GM19240 (cell line): ENCODE measurements around the gene MRAS.
A peak's percentile ranks its signal among the peaks of the same experiment; 100 is the strongest.
"Not testable (repeated sequence)": the region's sequence is repeated elsewhere in the genome, so short reads cannot be mapped to it uniquely, and the experiment has no call there.

Experiments
- DNase-seq: peaks from one replicate; pipeline ENCODE4 v3.0.0; 2011; ENCODE audit warnings: low spot score; ENCODE audit not compliant: insufficient read length

The MRAS gene

DNA sequence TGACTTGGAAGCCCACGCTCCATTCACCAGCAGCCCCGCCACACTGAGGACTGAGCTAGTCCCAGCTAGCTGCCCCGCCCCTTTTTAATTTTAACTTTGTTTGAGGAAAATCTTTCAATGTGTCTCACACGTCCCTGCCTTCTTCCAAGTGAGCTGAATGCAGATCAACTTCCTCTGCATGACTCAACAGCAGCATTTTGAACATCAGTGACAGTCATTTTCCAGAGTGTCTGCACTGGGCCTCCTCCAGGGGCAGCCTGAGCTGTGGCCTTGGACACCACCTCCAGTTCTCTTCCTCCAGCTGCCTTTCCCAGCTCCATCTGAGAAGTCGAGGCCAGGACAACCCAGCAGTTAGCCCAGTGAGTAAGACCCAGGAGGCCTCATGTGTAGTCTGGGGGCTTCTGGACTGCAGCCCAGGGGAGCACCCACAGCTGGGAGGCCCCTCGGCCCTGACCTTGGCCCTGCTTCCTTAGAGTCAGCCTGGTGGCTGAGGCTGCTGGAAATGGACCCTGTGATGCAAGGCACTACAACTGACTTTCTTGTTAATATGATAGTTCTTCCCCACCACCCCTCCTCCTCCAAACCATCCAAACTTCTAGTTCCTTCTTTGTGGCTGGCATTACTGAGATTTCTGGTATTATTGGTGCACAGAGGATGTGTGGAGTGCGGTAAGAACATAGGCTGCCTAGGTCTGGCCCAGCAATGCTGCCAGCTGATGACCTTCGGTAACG is 64.6 kb downstream of the MRAS start:
- DNase-seq: no peak

DNA sequence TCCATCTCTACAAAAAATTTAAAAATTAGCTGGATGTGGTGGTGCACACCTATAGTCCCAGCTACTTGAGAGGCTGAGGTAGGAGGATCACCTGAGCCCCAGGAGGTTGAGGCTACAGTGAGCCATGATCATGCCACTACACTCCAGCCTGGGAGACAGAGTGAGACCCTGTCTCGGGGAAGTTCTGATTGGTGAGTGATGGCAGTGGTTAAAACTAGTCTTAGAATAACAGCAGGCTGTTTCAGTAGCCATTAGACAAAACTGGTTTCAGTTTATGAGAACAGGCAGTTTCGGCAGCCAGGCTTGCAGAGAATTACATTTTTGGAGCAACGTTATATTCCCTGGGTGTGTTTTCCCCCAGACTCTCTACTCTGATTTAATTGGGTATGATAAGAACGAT is 67.9 kb downstream of the MRAS start:
- DNase-seq: not testable (repeated sequence)

DNA sequence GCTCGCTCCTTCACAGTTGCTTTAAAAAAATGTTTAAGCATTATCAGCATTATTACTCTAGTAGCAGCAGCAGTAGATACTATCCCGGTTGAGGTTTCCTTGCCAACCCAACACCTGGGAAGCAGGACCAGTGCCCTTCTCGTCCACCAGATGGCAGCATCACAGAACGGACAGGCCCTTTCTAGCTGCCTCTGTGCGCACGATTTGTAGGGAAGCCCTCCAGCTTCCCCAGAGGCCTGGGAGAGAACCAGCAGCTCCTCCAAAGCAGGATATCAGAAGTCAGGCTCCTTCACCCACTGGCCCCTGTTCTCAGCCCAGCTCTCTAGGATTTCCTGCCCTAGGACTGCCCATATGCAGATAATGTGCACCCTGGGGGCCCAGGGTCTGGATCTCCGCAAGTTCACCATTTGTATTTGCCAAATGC is 69.2 kb downstream of the MRAS start:
- peak; percentile 55 for DNase-seq

DNA sequence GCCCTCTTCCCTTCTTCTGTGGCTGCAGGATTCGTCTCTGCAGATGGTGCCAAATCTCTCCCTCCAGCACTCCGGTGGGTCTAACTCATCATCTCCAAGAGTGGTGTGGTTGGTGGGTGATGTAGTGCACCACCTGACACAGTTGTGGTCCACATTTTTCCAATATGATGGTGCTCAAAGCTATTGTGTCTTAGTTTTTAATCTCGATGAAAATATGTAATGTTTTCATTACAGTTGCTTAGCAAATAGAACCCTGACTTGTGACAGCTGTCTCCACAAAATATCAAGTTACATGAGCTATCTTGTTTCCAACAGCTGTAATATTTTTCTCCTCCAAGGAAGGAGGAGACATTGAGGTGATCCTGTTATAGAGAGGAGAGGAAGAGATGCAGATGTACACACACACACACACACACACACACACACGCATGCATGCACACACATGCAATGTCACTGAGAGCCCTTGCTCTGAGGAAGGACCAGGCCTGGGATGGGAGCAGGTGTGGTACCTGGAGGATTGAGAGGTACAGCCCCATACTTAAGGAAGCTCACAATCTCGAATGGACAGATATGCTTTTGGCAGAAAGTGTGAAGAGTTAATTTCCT is 70.3 kb downstream of the MRAS start:
- no peak for DNase-seq

DNA sequence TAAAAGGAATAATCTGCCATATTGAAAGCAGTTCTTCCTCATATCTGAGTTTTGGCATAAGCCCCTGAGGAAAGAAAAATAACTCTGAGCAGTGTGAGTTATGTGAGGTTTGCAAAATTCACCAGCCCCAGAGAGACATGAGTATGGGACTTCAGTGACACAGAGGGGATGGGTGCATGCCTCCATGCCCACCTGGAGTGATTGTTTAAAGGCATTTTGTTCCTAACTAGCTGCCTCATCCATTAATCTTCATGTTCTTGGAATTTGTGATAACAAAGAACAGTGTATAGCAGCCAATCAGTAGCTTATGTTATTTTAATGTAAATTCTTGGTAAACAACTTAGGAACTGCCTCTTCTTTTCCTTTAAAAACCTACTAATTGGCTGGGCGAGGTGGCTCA is 74.9 kb downstream of the MRAS start:
- no peak for DNase-seq

DNA sequence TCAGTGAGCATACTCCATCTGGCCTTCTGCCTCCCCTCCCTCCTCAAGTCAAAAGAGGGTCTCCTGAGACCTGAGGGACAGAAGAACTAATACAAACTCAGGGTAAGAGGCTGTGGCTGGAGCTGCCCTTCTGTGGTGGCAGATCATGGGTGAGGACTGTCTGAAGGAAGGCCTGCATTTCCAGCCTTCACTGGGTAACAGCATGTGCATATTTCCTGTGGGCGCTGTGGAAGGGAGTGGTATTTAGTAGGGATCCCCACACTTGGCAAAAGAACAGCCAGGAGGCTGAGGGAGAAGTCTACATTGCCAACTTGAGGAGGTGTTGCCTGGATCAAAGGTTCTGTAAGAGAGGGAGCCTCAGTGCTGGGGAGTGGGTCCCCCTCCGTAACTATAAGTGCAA is 75.9 kb downstream of the MRAS start:
- DNase-seq: no peak

DNA sequence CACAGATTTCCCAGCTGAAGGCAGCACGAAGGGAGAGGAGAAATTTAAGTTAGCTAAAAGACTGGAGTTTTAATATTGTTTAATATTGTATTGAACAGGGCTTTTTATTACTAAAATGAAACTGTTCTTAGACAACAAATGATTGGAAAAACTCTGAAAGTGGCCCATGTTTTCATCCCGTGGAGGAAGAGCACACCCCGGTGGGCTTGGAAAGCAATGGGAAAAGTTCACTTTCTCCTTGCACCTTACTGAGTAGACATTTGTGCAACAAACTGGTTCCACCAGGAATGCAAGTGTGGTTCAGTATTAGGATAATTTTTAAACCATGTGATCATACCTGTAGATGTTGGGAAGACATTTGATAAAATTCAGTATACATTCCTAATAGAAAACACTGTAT is 77.8 kb downstream of the MRAS start:
- no peak for DNase-seq

DNA sequence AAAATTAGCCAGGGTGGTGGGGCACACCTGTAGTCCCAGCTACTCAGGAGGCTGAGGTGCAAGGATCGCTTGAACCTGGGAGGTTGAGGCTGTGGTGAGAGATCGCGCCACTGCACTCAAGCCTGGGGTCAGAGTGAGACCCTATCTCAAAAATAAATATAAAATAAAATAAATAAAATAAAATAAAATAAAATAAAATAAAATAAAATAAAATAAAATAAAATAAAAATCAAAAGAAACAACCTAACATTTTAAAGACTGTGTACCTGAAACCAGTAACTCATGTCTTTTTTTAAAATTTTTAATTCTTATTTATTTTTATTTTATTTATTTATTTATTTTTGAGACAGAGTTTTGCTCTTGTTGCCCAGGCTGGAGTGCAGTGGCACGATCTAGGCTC is 78.4 kb downstream of the MRAS start:
- not testable (repeated sequence) for DNase-seq

DNA sequence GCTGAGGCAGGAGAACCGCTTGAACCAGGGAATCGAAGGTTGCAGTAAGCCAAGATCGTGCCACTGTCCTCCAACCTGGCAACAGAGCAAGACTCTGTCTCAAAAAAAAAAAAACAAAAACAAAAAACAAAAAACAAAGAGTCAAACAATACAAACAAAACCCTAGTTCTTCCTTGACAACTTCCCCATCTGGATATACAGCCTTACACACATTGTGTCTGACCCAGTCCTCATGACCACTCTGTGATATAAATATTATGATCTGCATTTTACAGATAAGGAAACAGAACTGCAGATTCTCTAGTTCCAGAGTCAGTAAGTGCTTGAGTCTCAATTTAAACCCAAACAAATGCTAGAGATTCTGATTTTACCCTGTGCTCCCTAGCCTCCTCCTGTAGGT is 81.3 kb downstream of the MRAS start:
- no peak for DNase-seq

DNA sequence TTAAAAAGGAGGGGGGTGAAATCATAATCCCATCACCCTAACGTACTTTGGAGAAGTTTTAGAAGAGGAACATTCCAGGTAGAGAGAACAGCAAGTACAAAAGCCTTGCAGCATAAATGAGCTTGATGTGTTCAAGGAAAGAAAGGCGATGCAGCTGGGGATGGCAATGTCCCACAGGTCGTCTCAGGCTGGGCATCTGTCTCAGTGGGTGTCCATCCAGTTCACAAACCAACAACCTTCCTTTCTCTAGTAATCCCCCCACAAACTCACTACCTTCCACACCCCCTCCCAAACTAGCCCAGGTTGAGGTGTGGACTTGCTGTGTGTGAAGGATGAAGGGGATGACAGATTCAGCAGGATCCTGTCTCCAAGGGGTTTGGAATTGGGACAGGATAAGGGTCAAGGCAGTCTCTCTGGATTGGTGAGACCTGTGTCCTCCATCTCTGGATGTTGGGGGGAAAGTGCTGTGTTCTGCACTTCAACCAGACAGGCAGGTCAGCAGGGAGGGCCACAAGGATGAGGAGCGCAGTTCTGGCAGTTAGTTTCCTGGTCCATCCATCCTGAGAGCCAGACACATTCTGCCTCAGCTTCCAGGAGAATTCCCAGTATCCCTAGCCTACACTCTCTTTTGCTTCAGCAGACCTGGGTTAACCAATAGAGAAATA is 84.3 kb downstream of the MRAS start:
- no peak for DNase-seq

DNA sequence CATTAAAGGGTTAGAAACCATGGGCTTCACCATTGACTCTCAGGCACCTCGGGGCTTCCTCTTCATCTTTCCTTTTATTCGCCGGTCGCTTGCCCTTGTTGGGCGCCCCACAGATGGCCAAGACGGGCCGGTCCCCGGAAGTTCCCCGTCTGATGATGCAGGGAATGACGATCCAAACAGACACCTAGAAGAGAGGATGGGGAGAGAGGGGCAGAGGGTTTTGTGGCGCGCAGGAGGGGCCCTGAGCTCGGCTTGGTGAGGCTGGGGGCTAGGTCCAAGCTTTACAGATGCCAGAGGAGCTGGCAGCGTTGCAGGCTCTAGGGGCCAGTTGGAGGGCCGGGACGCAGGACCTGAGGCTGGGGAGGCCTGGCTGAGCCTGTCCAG is 85.5 kb downstream of the MRAS start:
- DNase-seq: no peak

DNA sequence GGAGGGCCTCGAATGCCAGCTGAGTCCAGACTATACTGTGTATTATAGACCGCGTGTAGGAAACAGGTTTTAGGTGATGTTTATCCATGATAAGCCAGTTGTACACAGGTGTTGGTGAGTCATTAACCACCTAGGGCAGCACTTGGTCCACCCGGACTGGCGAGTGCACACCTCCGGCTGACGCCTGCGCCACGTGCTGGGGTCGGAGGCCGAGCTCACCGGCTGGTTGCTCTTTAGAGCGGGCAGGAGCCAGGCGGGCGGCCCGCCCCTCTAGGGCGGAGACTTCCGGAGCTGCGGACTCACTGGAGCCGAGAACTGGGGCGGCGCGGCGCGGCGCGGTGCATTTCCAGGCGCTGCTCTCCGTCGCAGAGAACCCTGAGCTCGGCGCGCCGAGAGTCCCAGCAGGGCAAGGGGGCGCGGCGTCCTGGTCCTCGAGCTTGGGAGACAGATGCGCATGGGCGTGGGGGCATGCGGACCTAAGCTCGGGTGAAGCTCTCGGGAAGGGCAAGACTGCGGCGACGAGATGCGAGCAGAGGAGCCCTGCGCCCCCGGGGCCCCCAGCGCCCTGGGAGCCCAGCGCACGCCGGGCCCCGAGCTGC is 86.0 kb downstream of the MRAS start, which contains the start of gene ESYT3:
TSS of gene ESYT3 (plus strand) at position 341 of the 599 bp plus-strand sequence. CDS start at position 524, 183 bp downstream.
- DNase-seq: no peak

DNA sequence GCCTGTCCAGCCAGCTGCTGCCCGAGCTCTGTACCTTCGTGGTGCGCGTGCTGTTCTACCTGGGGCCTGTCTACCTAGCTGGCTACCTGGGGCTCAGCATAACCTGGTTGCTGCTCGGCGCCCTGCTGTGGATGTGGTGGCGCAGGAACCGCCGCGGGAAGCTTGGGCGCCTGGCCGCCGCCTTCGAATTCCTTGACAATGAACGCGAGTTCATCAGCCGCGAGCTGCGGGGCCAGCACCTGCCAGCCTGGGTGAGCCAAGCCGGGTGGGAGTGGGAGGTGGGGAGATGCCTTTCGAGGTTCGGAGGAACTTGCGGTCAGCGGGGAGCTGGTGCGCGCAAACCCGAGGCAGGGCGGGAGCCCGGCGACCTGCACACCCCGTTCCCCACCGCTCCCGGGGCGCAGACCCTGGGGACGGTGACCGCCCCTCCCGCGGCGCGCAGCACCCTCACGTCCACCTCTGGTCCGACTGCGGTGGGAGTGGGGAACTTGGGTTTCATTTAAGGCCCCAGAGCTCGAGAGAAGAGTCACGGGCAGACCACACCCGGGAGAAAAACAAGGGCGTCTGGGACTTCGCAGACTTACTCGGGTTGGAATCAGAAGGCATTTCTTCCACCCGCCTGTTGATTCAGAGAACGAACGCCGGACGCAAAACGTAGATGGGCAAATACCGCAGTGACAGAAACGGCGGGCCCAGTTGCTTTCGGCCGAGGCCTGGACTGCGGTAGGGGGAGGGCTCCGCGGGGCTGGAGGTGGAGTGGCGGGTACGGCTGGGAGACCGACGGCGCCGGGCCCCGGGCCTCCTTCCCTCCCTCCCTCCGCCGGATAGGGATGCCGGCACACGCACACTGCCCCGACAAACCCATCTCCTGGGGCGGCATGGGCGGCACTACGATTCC is 86.7 kb downstream of the MRAS start:
- no peak for DNase-seq

DNA sequence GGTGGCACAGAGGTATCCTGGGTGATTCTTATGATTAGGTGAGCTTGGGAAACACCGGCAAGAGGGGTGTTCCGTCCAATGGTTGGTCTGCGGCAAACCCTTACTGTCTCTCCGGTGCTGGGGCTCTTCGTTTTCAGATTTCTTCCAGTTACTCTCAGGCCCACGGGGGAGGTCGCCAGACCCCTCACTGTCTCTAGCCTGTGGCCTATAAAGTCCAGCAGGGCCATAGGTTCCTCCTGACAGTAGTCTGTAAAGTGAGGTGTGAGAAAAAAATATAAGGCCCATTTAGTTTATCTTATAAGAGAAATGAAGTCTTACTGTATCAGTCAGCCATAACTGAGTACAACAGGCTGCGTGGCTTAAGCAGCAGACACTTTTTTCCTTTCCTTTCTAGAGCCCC is 87.5 kb downstream of the MRAS start:
- DNase-seq: no peak

DNA sequence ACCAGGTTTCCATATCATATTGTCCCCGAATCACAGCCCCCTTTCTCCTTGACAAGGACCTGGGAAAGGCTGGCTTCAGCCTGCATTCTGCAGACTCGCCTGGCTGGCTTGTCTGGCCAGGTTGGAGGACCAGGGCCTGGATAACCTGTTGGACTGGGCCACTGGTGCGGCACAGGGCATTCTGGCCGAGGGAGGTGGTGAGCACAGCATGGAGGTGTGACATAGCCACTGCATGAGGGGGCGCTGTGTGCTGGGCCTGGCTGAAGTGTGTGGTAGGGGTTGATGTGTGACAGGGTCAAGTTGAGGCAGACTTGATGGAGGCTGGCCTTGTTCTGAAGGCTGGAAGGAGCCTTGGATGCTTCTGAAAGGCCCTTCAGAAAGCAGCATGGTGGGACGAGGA is 88.9 kb downstream of the MRAS start:
- DNase-seq: no peak

DNA sequence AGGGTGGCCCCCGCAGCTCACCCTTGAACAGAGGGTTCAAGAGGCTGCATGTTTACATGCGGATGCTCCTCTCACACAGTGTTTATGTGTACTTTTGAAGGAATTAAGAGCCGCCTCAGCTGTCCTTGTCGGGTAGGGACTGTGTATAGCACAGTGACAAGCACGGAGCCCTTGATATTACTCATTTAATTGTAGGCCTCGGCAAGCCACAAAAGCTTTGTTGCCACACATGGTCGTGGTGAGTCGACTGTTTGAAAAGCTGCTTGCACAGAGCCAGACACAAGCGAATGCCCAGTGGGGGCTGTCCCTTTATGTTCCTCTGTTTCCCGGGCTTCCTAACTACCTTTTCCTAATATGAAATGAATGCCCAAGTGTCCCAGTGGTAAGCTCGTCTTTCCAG is 90.5 kb downstream of the MRAS start:
- no peak for DNase-seq

DNA sequence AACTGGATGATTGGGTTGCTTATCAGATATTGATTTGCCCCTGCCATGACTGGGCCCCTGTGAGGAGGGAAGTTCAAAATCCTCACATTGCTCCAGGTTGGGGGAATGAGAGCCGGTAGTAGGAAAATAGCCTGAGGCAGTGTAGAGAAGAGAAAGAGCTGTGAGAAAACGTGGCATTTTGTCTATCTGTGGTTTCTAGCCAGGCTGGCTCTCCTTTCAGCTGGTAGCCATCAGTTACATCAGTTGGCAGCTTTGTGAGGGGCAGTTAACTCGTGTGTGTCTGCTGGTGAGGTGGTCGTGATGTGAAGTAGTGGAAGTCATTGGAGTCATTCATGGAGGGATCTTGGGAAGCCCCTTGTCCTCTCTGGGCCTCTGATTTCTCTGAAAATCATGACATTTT is 91.3 kb downstream of the MRAS start:
- DNase-seq: no peak

DNA sequence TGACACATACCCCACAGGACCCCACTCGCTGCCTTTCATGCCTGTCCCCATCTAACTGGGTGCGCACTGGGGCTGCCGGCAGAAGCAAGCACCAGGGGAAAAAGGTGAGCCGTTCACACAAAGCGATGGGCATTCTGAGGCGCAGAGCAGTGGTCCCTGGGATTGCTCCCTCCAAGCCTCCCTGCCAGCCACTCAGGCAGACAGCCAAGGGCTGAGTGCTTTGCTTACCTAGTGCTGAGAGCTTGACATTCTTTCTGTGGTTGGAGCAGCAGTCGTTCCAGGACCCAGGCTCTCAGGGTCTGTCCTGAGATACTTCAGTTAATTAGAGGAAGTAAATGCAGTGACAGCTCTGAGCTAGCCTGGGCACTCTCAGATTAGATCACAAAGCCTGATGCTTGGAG is 91.7 kb downstream of the MRAS start:
- no peak for DNase-seq

DNA sequence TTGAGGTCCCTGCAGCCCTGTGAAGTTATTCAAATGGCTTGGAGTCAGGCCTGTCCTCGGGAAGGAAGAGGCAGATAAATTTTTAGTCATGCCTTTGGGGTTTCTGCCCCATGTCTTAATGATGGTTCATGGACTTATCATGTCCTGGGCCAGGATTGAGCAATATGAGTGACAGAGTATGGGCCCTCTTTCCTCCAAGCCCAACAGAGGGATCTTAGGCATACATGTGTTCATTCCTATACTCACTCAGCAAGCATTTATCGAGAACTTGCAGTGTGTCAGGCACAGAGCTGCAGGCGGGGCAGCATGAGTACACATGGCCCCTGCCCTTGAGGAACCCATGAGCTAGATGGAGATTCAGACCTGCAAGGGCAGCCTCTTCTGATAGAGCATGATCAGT is 92.2 kb downstream of the MRAS start:
- DNase-seq: no peak

DNA sequence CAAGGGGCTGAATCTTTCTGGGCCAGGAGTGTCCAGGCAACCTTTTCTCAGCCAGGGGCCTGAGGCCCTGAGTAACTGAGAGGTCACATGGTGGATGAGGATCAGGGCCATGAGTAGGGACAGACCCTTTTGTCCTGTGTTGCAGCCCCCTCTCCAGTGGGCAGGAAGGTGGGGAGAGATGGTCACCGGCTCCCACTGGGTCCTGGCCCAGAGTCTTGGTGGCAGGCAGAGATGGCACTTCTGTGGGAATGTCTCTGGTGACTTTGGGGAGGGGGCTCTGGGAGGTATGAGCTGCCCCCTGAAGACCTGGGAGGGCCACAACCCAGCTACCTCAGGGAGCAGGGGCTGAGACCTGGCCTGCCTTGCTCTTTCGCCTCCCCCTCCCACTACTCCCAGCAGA is 92.9 kb downstream of the MRAS start:
- DNase-seq: no peak

DNA sequence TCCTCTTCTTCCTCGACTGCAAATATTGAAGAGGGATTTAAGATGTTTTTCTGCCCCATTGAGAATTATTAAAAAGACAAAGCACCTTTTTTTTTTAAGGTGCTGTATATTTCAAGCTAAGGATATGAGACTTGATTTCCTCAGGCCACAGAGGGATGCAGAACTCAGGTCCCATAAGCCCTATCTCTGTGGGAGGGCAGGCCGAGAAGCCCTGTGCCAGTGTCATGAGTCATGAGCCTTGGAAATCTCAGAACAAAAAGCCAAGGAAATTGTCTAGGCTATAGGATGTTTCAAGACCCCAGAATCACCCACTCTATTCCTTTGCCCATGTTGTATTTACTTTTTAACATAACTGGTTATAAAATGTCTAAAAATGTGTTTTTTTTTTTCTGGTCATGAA is 93.4 kb downstream of the MRAS start:
- no peak for DNase-seq
